ENCODE results near the gene TSPO.

The TSPO gene

DNA sequence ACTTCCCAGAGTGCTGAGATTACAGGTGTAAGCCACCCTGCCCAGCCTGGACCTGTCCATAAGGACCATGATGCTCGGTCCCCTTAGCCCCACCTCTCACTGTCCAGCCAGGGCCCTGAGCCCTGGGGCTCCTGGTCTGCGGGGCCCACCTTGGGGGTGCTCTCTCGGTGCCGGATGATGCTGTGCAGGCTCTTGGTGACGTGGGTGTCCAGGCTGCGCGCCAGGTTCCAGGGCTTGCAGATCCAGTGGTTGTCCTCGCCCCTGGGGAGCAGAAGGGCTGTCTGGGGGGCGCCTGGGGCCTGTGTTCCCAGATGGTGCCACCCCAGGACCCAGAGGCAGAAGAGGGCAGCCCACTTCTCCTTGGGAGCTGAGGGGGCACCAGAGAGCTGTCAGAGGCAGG lies 22.2 kb downstream of the TSPO start:
- no peaks in the 10 kb centered on the region for H3K4me1 ChIP-seq (ENCODE audit: low read length)
- no peak overlapping the region for H3K9ac ChIP-seq (ENCODE audit: low read length)
- no peaks in the 10 kb centered on the region; the same call in none of the 2 replicates for H3K36me3 ChIP-seq (replicated peaks; ENCODE audit: insufficient read depth, low read length)
- H3K27me3 ChIP-seq (replicated peaks; ENCODE audit: insufficient read depth, low read length): no peaks in the 10 kb centered on the region
- no peak overlapping the region for H3K27ac ChIP-seq (ENCODE audit: low read length)
- no peak overlapping the region for H3K4me3 ChIP-seq (ENCODE audit: low read length)
- H3F3A ChIP-seq (ENCODE audit: insufficient read depth, low read length): no peaks in the 10 kb centered on the region
- H3K79me2 ChIP-seq (ENCODE audit: low read length): no peaks in the 10 kb centered on the region
- no peak overlapping the region for H3K4me2 ChIP-seq (ENCODE audit: low read depth, low read length)
- H3K9me3 ChIP-seq (replicated peaks; ENCODE audit: insufficient read depth, low read length): no peaks in the 10 kb centered on the region
- no peaks in the 10 kb centered on the region for H3K9me2 ChIP-seq (replicated peaks; ENCODE audit: insufficient read depth, low read length)
- TF ChIP-seq CTCF (IDR thresholded peaks at IDR 0.05; ENCODE audit: low read length) (no peak), EZH2 (optimal IDR thresholded peaks at IDR 0.05; ENCODE audit: low read depth, low read length) (no peak), EZH2phosphoT487 (IDR thresholded peaks at IDR 0.05; ENCODE audit: low read length) (no peak)
- no peaks in the 10 kb centered on the region for H4K20me1 ChIP-seq (ENCODE audit: insufficient read depth, low read length)
- DNase-seq: no peak
- H2AFZ ChIP-seq (ENCODE audit: low read length): no peak overlapping the region

DNA sequence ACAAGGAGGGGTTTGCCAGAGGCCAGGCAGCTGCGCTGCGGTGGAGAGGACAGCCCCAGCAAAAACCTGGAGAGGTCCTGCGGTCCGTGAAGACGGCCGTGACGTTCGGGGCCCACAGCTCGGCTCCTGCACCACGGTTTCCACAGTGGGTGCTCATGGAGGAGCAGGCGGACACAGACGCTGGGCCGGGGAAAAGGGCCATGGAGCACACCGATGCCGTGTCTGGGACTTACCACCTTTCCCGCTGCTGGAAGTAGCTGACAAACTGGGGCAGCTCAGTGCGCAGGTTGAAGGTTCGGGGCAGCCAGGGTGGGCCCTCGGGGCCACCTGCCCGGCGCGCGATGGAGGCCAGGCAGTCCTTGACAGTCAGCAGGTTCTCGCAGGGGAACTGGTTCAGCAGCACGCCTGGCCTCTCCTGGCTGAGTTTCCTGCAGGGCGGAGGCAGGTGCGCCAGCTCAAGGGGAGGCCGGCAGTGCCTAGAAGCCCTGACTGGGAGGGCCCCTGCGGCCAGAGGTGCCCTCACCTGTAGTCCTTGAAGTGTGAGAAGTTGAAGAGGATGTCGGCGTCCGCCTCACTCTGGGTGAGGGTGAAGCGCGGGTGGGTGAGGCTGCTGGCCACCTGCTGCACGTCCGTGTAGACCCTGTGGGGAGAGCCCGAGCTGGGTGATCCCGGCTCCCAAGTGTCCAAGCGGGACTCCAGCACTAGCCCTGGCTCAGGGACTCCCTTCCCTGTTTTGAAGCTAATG lies 22.8 kb downstream of the TSPO start:
- H4K20me1 ChIP-seq (ENCODE audit: insufficient read depth, low read length): no peaks in the 10 kb centered on the region
- H3K4me1 ChIP-seq (ENCODE audit: low read length): no peaks in the 10 kb centered on the region
- no peaks in the 10 kb centered on the region; the same call in none of the 2 replicates for H3K36me3 ChIP-seq (replicated peaks; ENCODE audit: insufficient read depth, low read length)

DNA sequence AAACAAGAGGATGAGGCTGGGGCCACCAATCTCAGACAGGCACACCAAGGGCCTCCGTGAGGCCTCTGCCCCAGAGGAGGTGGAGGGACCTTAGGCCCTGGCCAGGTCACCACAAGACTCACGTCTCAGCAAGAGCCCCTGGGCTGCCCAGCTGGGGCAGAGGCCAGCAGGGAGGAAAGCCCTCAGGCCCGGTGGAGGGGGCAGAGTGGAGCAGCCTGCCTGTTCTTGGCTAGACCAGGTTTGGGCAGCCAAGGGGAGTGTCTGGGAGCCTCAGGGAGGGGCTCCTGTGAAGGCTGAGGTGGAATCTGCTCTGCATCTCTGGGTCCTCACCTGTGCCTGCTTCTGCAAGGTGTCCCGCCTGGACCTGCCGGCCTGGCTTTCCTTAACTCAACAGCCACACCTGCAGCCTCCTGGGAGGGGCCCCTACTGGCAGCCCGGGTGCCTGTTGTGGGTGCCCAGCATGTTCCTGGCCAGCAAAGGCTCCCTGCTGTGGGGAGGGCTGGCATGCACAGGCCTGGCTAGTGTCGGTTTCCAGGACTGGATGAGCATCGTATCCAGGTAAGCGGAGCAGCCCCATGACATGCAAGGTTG lies 23.7 kb downstream of the TSPO start:
- H3K4me1 ChIP-seq (ENCODE audit: low read length): no peaks in the 10 kb centered on the region
- no peak overlapping the region for H3K4me2 ChIP-seq (ENCODE audit: low read depth, low read length)
- no peaks in the 10 kb centered on the region for H4K20me1 ChIP-seq (ENCODE audit: insufficient read depth, low read length)
- no peaks in the 10 kb centered on the region for H3K9me2 ChIP-seq (replicated peaks; ENCODE audit: insufficient read depth, low read length)
- no peaks in the 10 kb centered on the region for H3F3A ChIP-seq (ENCODE audit: insufficient read depth, low read length)
- TF ChIP-seq CTCF (IDR thresholded peaks at IDR 0.05; ENCODE audit: low read length) (no peak), EZH2 (optimal IDR thresholded peaks at IDR 0.05; ENCODE audit: low read depth, low read length) (no peak), EZH2phosphoT487 (IDR thresholded peaks at IDR 0.05; ENCODE audit: low read length) (no peak)
- no peak overlapping the region for H2AFZ ChIP-seq (ENCODE audit: low read length)
- no peak overlapping the region for H3K4me3 ChIP-seq (ENCODE audit: low read length)
- peaks cover 9% of the 10 kb centered on the region for H3K36me3 ChIP-seq (replicated peaks; ENCODE audit: insufficient read depth, low read length)
- no peaks in the 10 kb centered on the region for H3K9me3 ChIP-seq (replicated peaks; ENCODE audit: insufficient read depth, low read length)
- H3K9ac ChIP-seq (ENCODE audit: low read length): no peak overlapping the region
- no peaks in the 10 kb centered on the region for H3K27me3 ChIP-seq (replicated peaks; ENCODE audit: insufficient read depth, low read length)
- H3K27ac ChIP-seq (ENCODE audit: low read length): no peak overlapping the region
- no peak for DNase-seq
- peaks cover 2% of the 10 kb centered on the region; the same call in 1 of the 2 replicates for H3K79me2 ChIP-seq (ENCODE audit: low read length)

More for the DNA sequence above, 22.8 kb downstream of the TSPO start:
- no peaks in the 10 kb centered on the region for H3F3A ChIP-seq (ENCODE audit: insufficient read depth, low read length)
- no peak overlapping the region for H2AFZ ChIP-seq (ENCODE audit: low read length)
- no peak for DNase-seq
- H3K9me2 ChIP-seq (replicated peaks; ENCODE audit: insufficient read depth, low read length): no peaks in the 10 kb centered on the region
- H3K4me3 ChIP-seq (ENCODE audit: low read length): no peak overlapping the region
- H3K9ac ChIP-seq (ENCODE audit: low read length): no peak overlapping the region
- no peaks in the 10 kb centered on the region for H3K9me3 ChIP-seq (replicated peaks; ENCODE audit: insufficient read depth, low read length)
- TF ChIP-seq CTCF (IDR thresholded peaks at IDR 0.05; ENCODE audit: low read length): no peak
- TF ChIP-seq EZH2 (optimal IDR thresholded peaks at IDR 0.05; ENCODE audit: low read depth, low read length): no peak
- no peak for TF ChIP-seq EZH2phosphoT487 (IDR thresholded peaks at IDR 0.05; ENCODE audit: low read length)
- no peak overlapping the region for H3K4me2 ChIP-seq (ENCODE audit: low read depth, low read length)
- no peaks in the 10 kb centered on the region for H3K27me3 ChIP-seq (replicated peaks; ENCODE audit: insufficient read depth, low read length)
- H3K27ac ChIP-seq (ENCODE audit: low read length): no peak overlapping the region
- no peaks in the 10 kb centered on the region for H3K79me2 ChIP-seq (ENCODE audit: low read length)
